Heart left ventricle (tissue), 16 donors: ENCODE results near the gene NECAB2. TPM values are rescaled to one million over a fixed set of nuclear protein-coding genes. Genes with fewer than 3 reads are reported as not detected.

Source experiments
- ATAC-seq, 4 donors: fragments of 200-7000 bp; cut with Tn5 transposase; one replicate each; pipeline ENCODE4 v1.9.1; 2020 to 2022; ENCODE audit warnings: moderate library complexity in 4 of 4, mild to moderate bottlenecking in 3 of 4, moderate number of reproducible peaks in 1 of 4
- DNase-seq, 5 donors: peaks; one replicate each; pipeline ENCODE4 v3.0.0-alpha.2; 2020
- H3K27ac ChIP-seq, 12 donors: fragments of 200-600 bp; sonication (generic) in 4 of 12; one replicate each; pipeline versions ENCODE4 v1.5.0 to v1.8.0; 2016 to 2022; ENCODE audit warnings: mild to moderate bottlenecking in 2 of 12
- H3K27me3 ChIP-seq, 9 donors: fragments of 200-600 bp; sonication (generic) in 2 of 9; one replicate each; pipeline versions ENCODE4 v1.5.1 to v1.8.0; 2016 to 2022; ENCODE audit warnings: mild to moderate bottlenecking in 3 of 9
- H3K36me3 ChIP-seq, 9 donors: fragments of 200-600 bp; sonication (generic) in 2 of 9; one replicate each; pipeline versions ENCODE4 v1.5.0 to v1.8.0; 2018 to 2022; ENCODE audit warnings: mild to moderate bottlenecking in 2 of 9
- H3K4me1 ChIP-seq, 12 donors: fragments of 200-600 bp; sonication (generic) in 4 of 12; one replicate each; pipeline versions ENCODE4 v1.5.0 to v1.8.0; 2016 to 2022; ENCODE audit warnings: mild to moderate bottlenecking in 3 of 12
- H3K4me3 ChIP-seq, 12 donors: fragments of 200-600 bp; sonication (generic) in 4 of 12; one replicate each; pipeline versions ENCODE4 v1.5.0 to v1.8.0; 2017 to 2022; ENCODE audit warnings: mild to moderate bottlenecking in 9 of 12, moderate library complexity in 4 of 12
- H3K9me3 ChIP-seq, 12 donors: fragments of 200-600 bp; sonication (generic) in 4 of 12; one replicate each; pipeline versions ENCODE4 v1.5.0 to v1.8.0; 2016 to 2022; ENCODE audit warnings: mild to moderate bottlenecking in 1 of 12
- POLR2A ChIP-seq, 2 donors: fragments of 450-650 bp; IDR thresholded peaks; one replicate each; pipeline ENCODE4 v1.6.1; 2017; ENCODE audit warnings: antibody characterized with exemption in 2 of 2, mild to moderate bottlenecking in 2 of 2, moderate library complexity in 2 of 2
- WGBS, 4 donors: extraction: QIAGEN DNeasy Blood & Tissue Kit in 2 of 4; methylation state at CpG; one replicate each; pipeline versions ENCODE4 v1.1.5 to v1.1.7; 2013 to 2018; 5-methylcytosine and 5-hydroxymethylcytosine counted together
- intact Hi-C, 10 donors: fragments of 100-400 bp; cut with DNase I; formaldehyde crosslinking; loops; one replicate each; pipeline versions ENCODE4 v1.11.1 to v1.14.2; 2022
- polyA plus RNA-seq, 2 donors: library from polyadenylated mRNA; stranded (reverse); fragments of 200-250 nt; gene quantifications; one replicate each; pipeline ENCODE4 v1.2.3, GENCODE V29; 2013
- total RNA-seq, 9 donors: library from RNA; depleted of rRNA in 2 of 9; stranded (reverse); fragments of >200 nt in 2 of 9; fragmentation: NEBNext Ultra II Directional in 3 of 9; extraction: Animal tissue kit (Norgen Biotek cat#: 25700) in 3 of 9; gene quantifications; one replicate each; pipeline versions ENCODE4 v1.1.0 to v1.2.4, GENCODE V29; 2016 to 2023
- TF ChIP-seq, protein P1 (sequence below), 12 donors: fragments of 200-600 bp; sonication (generic) in 4 of 12; IDR thresholded peaks; one replicate each; pipeline versions ENCODE4 v1.5.0 to v1.8.0; 2018 to 2022; ENCODE audit warnings: antibody characterized with exemption in 12 of 12, mild to moderate bottlenecking in 5 of 12
- donor health status: ischemic (EF 13 %, LVEDD 7.1; RV severe dilation, severe dysfunction).
- donor health status: healthy with polysubstance abuse.
- donor health status: DM: no; HTN: yes; CAD: no.
- donor health status: DM: no; HTN: no; CAD: no.
- donor health status: ischemic (EF 25% LVEDD 6.9; RV normal size, moderate dysfunction).
- donor health status: ischemic (EF 25% LVEDD 5.7; RV mildly dilated, moderate dysfunction).
- donor health status: healthy.
- donor health status: DM: yes; HTN: yes; CAD: no.
- donor health status: ischemic (EF 35%, LVEDD 5.7; RV mildly dilated, moderate dysfunction).
- donor health status: nonischemic (EF 11% LVEDD 7.7; RV severe dilation, severe dysfunction).
- donor health status: DM: yes; HTN: yes; CAD: no.
- donor health status: PGD.
- donor health status: ischemic (EF 29% LVEDD 5.4; RV normal size, mild dysfunction).
- donor health status: nonischemic (EF 23%, LVEDD 6.1; RV moderate dilation, normal function).

The NECAB2 gene
- total and polyA plus RNA-seq, 11 donors: 0.24 to 2.1 (median 0.88) TPM; not detected in 2

GRCh38 chr16:83926726-83927397 lies 41.2 kb upstream of the NECAB2 start:
- 22 to 29% (median 25%) methylated on average over 34 to 35 of the region's 35 CpGs for WGBS, 4 donors
- no peak overlapping the region for H3K4me3 ChIP-seq
- no peaks in the 10 kb centered on the region for H3K27me3 ChIP-seq
- DNase-seq (peak; percentile 64 to 84 (median 72)), ATAC-seq (peak; percentile 62 to 67 (median 64))
- peaks cover 0 to 25% (median 11%) of the 10 kb centered on the region in 12 donors for H3K4me1 ChIP-seq
- H3K36me3 ChIP-seq: peaks cover 0 to 14% (median 4%) of the 10 kb centered on the region in 9 donors
- H3K27ac ChIP-seq: no peak overlapping the region
- no peaks in the 10 kb centered on the region for H3K9me3 ChIP-seq
- TF ChIP-seq, protein P1, sequence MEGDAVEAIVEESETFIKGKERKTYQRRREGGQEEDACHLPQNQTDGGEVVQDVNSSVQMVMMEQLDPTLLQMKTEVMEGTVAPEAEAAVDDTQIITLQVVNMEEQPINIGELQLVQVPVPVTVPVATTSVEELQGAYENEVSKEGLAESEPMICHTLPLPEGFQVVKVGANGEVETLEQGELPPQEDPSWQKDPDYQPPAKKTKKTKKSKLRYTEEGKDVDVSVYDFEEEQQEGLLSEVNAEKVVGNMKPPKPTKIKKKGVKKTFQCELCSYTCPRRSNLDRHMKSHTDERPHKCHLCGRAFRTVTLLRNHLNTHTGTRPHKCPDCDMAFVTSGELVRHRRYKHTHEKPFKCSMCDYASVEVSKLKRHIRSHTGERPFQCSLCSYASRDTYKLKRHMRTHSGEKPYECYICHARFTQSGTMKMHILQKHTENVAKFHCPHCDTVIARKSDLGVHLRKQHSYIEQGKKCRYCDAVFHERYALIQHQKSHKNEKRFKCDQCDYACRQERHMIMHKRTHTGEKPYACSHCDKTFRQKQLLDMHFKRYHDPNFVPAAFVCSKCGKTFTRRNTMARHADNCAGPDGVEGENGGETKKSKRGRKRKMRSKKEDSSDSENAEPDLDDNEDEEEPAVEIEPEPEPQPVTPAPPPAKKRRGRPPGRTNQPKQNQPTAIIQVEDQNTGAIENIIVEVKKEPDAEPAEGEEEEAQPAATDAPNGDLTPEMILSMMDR (IDR thresholded peaks at IDR 0.05): peak; percentile 88 to 98 (median 94)
- TF ChIP-seq POLR2A (IDR thresholded peaks at IDR 0.05): no peak
- intact Hi-C loops: loop anchor here in 1 of 10 donors (1.0 to 10.0 kb wide), 2 partner anchors 36 to 102 kb away; no protein-coding TSS in a partner anchor

DNA sequence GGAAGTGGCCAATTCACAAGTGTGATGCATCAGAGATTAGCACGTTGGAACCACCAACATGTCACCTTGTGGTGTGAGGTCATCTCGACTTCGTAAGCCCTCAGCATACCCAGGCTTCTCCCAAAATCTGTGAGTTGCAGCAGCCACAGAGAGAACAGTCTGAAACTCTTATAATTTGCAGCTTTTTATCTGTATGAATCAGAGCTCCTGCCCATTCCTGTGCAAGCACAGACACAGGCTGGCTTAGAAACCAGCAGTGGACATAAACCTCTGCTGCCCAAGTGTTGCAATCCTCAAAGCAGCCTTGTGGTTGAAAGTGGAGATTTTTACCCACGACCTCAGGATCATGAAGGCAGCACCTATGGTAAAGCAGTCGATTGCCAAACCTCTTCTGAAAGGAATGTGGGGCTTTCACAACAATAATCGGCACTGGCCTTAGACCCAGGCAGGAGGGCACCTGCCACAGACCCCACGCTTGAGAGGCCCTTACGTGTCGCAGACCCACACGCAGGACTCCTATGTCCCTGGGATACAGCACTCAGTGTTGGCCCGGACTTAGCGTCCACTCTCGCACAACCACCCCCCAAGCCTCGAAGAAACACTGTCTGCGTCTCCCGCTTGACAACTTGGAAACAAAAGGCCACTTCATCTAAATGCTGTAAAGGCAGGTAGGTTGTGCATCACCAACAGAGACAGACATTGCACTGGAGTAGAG lies 39.5 kb upstream of the NECAB2 start:
- H3K4me3 ChIP-seq: no peak overlapping the region
- peaks cover 0 to 25% (median 11%) of the 10 kb centered on the region in 12 donors for H3K4me1 ChIP-seq
- H3K27ac ChIP-seq: no peak overlapping the region
- H3K27me3 ChIP-seq: no peaks in the 10 kb centered on the region
- DNase-seq: no peak
- TF ChIP-seq POLR2A (IDR thresholded peaks at IDR 0.05): no peak
- TF ChIP-seq, protein P1 (IDR thresholded peaks at IDR 0.05): no peak
- H3K36me3 ChIP-seq: peaks cover 0 to 14% (median 0%) of the 10 kb centered on the region in 9 donors
- no peak for ATAC-seq
- no peaks in the 10 kb centered on the region for H3K9me3 ChIP-seq
- WGBS, 4 donors: 86 to 87% (median 86%) methylated on average over 16 of the region's 16 CpGs
- intact Hi-C loops: loop anchor here in 1 of 10 donors (10.0 kb wide), 1 partner anchor 104 kb away; no protein-coding TSS in a partner anchor

DNA sequence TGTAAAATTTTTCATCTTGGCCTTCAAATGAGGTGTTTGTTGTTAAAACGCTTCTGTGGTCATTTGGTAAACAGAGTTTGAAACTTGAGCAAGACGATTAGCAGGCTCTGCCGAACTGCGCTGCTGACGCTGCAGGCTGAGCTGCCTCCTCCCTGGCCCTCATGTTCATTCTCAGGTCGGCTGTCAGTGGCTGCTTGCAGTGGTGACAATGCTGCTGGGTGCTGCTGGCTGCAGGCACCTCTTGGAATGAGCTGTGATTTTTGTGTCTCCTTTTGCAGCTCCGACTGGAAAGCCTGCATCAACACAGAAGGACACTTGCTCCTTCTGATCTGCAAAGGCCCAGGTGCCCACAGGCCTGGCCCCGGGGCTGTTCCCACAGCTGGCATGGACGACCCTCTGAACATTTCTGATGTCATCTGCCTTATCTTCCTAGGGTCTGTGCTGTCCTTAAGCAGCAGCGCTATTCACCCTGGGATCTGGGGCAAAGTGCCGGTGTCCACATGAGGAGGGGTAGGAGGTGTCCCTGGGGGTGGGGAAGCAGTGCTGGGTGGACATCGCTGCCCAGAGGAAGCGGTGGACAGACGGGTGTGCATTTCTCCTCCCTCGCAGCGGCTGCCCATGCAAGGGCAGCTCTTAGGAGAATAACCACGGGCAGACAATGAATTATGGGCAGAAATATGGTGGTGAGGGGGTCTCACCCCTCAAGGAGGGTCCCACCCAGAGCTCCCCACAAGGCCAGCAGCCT lies 38.1 kb upstream of the NECAB2 start:
- Histone ChIP-seq H3K9me3 (no peaks in the 10 kb centered on the region), H3K4me3 (no peak overlapping the region), H3K27me3 (no peaks in the 10 kb centered on the region), H3K4me1 (peaks cover 0 to 25% (median 11%) of the 10 kb centered on the region in 12 donors), H3K36me3 (peaks cover 0 to 6% (median 0%) of the 10 kb centered on the region in 9 donors), H3K27ac (no peak overlapping the region)
- WGBS, 4 donors: 59 to 68% (median 64%) methylated on average over 17 of the region's 17 CpGs
- ATAC-seq (peak in 1 of 4 donors; percentile 40), DNase-seq (no peak)
- intact Hi-C loops: loop anchor here in 1 of 10 donors (10.0 kb wide), 1 partner anchor 105 kb away; no protein-coding TSS in a partner anchor
- TF ChIP-seq, protein P1 (IDR thresholded peaks at IDR 0.05): no peak
- no peak for TF ChIP-seq POLR2A (IDR thresholded peaks at IDR 0.05)
